ENCODE data around the gene PP2D1.
"Not testable (repeated sequence)": the region's sequence is repeated elsewhere in the genome, so short reads cannot be mapped to it uniquely, and the experiment has no call there.

Gene PP2D1

GRCh38 chr3:20022954-20023622 is 11.0 kb upstream of the PP2D1 start:
- H3K27me3 Mint-ChIP-seq: no peaks in the 10 kb centered on the region
- no peak overlapping the region for H3K27ac Mint-ChIP-seq
- H3K9me3 Mint-ChIP-seq: no peaks in the 10 kb centered on the region
- no peaks in the 10 kb centered on the region for H3K36me3 Mint-ChIP-seq
- H3K4me1 Mint-ChIP-seq: peaks cover 4% of the 10 kb centered on the region
- H3K4me3 Mint-ChIP-seq: no peak overlapping the region

GRCh38 chr3:20016076-20016475 is 4.0 kb upstream of the PP2D1 start:
- H3K36me3 Mint-ChIP-seq, H3K4me1 Mint-ChIP-seq, H3K9me3 Mint-ChIP-seq, H3K27ac Mint-ChIP-seq, H3K27me3 Mint-ChIP-seq, H3K4me3 Mint-ChIP-seq: not testable (repeated sequence)

- H3K36me3 Mint-ChIP-seq: no peaks in the 10 kb centered on the region
- no peaks in the 10 kb centered on the region for H3K27me3 Mint-ChIP-seq
- no peaks in the 10 kb centered on the region for H3K4me1 Mint-ChIP-seq
- no peak overlapping the region for H3K27ac Mint-ChIP-seq
- H3K4me3 Mint-ChIP-seq: no peak overlapping the region
- no peaks in the 10 kb centered on the region for H3K9me3 Mint-ChIP-seq
Measured at GRCh38 chr3:20015525-20015924, 3.5 kb upstream of the PP2D1 start.

DNA sequence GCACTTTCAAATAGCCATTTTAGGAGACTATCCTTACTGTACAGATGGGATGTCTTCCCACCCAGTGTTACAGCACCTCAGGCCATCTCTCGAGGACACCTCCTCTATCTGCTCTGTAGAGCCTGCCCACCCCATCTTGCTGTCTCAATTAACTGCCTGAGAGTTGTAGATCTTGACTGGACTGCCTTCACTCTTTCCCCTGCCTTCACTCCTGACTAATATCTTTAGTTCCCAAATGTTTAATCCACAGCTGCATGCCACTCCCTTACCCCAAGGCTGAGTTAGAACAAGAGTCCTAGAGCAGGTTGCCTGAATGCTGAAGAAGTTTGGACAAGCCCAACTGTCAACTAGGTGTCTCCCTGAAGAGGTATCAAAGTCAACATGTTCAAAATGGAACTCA is 1.3 kb upstream of the PP2D1 start:
- Mint-ChIP-seq H3K4me3 (no peak overlapping the region), H3K4me1 (no peaks in the 10 kb centered on the region), H3K9me3 (no peaks in the 10 kb centered on the region), H3K27me3 (no peaks in the 10 kb centered on the region), H3K36me3 (no peaks in the 10 kb centered on the region), H3K27ac (no peak overlapping the region)

- Mint-ChIP-seq H3K9me3 (no peaks in the 10 kb centered on the region), H3K36me3 (no peaks in the 10 kb centered on the region), H3K4me3 (no peak overlapping the region), H3K27me3 (no peaks in the 10 kb centered on the region), H3K27ac (no peak overlapping the region), H3K4me1 (no peaks in the 10 kb centered on the region)
Measured at GRCh38 chr3:20008646-20009045, 3.4 kb downstream of the PP2D1 start.

DNA sequence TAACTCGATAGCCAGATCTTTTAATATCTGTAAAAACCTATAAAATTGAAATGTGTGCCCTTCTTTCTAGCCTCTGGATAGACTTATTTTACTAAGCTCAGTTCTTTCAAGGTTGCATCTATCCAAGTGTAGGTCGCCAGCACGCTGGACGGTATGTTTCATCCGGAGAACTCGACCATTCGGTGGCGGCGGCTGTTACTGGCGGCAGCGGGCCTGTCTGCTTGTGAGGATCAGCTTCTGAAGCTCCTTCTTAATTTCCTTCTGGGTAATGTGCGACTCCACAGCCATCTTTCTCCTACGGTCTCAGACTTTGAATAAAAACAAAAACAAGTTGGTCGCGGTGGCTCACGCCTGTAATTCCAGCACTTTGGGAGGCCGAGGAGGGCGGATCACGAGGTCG is 4.1 kb downstream of the PP2D1 start:
- Mint-ChIP-seq H3K4me1 (no peaks in the 10 kb centered on the region), H3K27ac (no peak overlapping the region), H3K36me3 (no peaks in the 10 kb centered on the region), H3K27me3 (no peaks in the 10 kb centered on the region), H3K9me3 (no peaks in the 10 kb centered on the region), H3K4me3 (no peak overlapping the region)

DNA sequence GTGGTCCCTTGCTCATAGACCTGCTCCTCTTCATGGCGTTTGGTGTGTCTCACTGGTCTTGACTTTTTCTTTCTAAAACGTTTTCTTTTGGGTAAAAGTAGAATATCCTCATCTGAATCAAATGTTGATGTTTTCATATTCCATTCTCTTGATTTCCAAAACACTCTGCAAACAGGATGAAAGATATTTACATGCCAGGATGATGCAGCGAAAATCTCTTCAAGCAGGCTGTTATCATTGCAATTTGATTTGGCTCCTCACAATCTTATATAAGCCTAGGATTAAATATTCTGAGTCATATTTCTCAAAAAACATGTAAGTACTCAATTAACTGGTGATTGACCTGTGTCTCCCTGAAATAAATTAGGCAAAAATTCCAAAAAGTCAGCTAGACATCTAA is 10.1 kb downstream of the PP2D1 start:
- no peaks in the 10 kb centered on the region for H3K9me3 Mint-ChIP-seq
- H3K4me1 Mint-ChIP-seq: no peaks in the 10 kb centered on the region
- H3K36me3 Mint-ChIP-seq: no peaks in the 10 kb centered on the region
- H3K4me3 Mint-ChIP-seq: no peak overlapping the region
- no peak overlapping the region for H3K27ac Mint-ChIP-seq
- H3K27me3 Mint-ChIP-seq: no peaks in the 10 kb centered on the region

- Mint-ChIP-seq H3K27ac (no peak overlapping the region), H3K4me3 (no peak overlapping the region), H3K27me3 (no peaks in the 10 kb centered on the region), H3K36me3 (peaks cover 2% of the 10 kb centered on the region), H3K9me3 (peaks cover 5% of the 10 kb centered on the region), H3K4me1 (no peaks in the 10 kb centered on the region)
Measured at GRCh38 chr3:19997502-19997901, 14.6 kb downstream of the PP2D1 start.

- Mint-ChIP-seq H3K9me3 (peaks cover 5% of the 10 kb centered on the region), H3K27me3 (no peaks in the 10 kb centered on the region)
Measured at GRCh38 chr3:19994796-19995195, 17.3 kb downstream of the PP2D1 start.

GRCh38 chr3:19988904-19989303 is 23.2 kb downstream of the PP2D1 start:
- H3K4me3 Mint-ChIP-seq, H3K27ac Mint-ChIP-seq, H3K4me1 Mint-ChIP-seq, H3K27me3 Mint-ChIP-seq, H3K9me3 Mint-ChIP-seq: not testable (repeated sequence)
- peaks cover 12% of the 10 kb centered on the region for H3K36me3 Mint-ChIP-seq

More at GRCh38 chr3:19994796-19995195, 17.3 kb downstream of the PP2D1 start:
- Mint-ChIP-seq H3K4me1 (no peaks in the 10 kb centered on the region), H3K4me3 (no peak overlapping the region), H3K27ac (no peak overlapping the region), H3K36me3 (peaks cover 2% of the 10 kb centered on the region)

- no peak overlapping the region for H3K4me3 Mint-ChIP-seq
- no peaks in the 10 kb centered on the region for H3K27me3 Mint-ChIP-seq
- no peaks in the 10 kb centered on the region for H3K9me3 Mint-ChIP-seq
- peaks cover 12% of the 10 kb centered on the region for H3K36me3 Mint-ChIP-seq
- peaks cover 43% of the 10 kb centered on the region for H3K4me1 Mint-ChIP-seq
- H3K27ac Mint-ChIP-seq: no peak overlapping the region
Measured at GRCh38 chr3:19972054-19972453, 40.0 kb downstream of the PP2D1 start.

DNA sequence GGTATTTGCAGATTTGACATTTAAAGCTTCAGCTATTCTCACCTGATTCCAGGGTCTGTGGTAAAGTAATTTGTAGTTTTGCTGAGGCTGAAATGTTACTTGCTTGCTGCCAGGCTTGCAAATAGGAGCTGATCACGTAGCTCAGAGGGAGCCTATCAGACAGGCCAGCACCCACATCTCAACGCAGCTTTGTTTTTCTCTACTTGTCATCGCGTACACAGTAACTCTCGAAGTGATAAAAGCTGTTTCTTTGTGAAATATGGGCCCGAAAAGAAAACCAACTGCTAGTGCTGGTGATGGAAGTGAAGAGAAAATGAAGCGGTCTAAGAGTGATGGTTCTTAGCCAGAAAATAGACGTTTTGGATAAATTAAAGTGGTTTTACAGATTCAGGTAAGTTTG is 41.7 kb downstream of the PP2D1 start:
- H3K4me3 Mint-ChIP-seq: no peak overlapping the region
- peaks cover 14% of the 10 kb centered on the region for H3K36me3 Mint-ChIP-seq
- peak overlapping the region; percentile 57 for H3K27ac Mint-ChIP-seq
- peaks cover 60% of the 10 kb centered on the region for H3K4me1 Mint-ChIP-seq
- H3K9me3 Mint-ChIP-seq: no peaks in the 10 kb centered on the region
- no peaks in the 10 kb centered on the region for H3K27me3 Mint-ChIP-seq

GRCh38 chr3:19967812-19968211 is 44.3 kb downstream of the PP2D1 start:
- Mint-ChIP-seq H3K36me3 (peaks cover 11% of the 10 kb centered on the region), H3K9me3 (no peaks in the 10 kb centered on the region), H3K27ac (peak overlapping the region; percentile 81), H3K4me1 (peaks cover 76% of the 10 kb centered on the region), H3K27me3 (no peaks in the 10 kb centered on the region), H3K4me3 (no peak overlapping the region)

DNA sequence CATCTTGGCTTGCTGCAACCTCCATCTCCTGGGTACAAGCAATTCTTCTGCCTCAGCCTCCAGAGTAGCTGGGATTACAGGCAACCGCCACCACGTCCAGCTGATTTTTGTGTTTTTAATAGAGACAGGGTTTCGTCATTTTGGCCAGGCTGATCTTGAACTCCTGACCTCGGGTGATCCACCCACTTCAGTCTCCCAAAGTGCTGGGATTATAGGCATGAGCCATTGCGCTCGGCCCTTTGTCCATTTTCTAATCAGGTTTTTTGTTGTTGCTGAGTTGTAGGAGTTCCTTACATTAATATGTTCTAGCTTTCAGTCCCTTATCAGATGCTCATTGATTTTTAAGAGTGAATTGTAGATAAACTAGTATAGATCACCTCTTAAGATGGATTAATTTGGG is 44.9 kb downstream of the PP2D1 start:
- H3K36me3 Mint-ChIP-seq: peaks cover 8% of the 10 kb centered on the region
- H3K4me3 Mint-ChIP-seq: no peak overlapping the region
- H3K4me1 Mint-ChIP-seq: peaks cover 76% of the 10 kb centered on the region
- no peaks in the 10 kb centered on the region for H3K27me3 Mint-ChIP-seq
- no peak overlapping the region for H3K27ac Mint-ChIP-seq
- no peaks in the 10 kb centered on the region for H3K9me3 Mint-ChIP-seq

- H3K27ac Mint-ChIP-seq: no peak overlapping the region
- H3K4me1 Mint-ChIP-seq: peaks cover 88% of the 10 kb centered on the region
- no peak overlapping the region for H3K4me3 Mint-ChIP-seq
- H3K36me3 Mint-ChIP-seq: peaks cover 12% of the 10 kb centered on the region
- H3K9me3 Mint-ChIP-seq: no peaks in the 10 kb centered on the region
- H3K27me3 Mint-ChIP-seq: no peaks in the 10 kb centered on the region
Measured at GRCh38 chr3:19961960-19962359, 50.1 kb downstream of the PP2D1 start.

GRCh38 chr3:19960696-19961095 is 51.4 kb downstream of the PP2D1 start:
- H3K27ac Mint-ChIP-seq: no peak overlapping the region
- H3K9me3 Mint-ChIP-seq: no peaks in the 10 kb centered on the region
- H3K4me1 Mint-ChIP-seq: peaks cover 82% of the 10 kb centered on the region
- no peaks in the 10 kb centered on the region for H3K27me3 Mint-ChIP-seq
- H3K36me3 Mint-ChIP-seq: peaks cover 9% of the 10 kb centered on the region
- no peak overlapping the region for H3K4me3 Mint-ChIP-seq

GRCh38 chr3:19959505-19959904 is 52.6 kb downstream of the PP2D1 start:
- no peaks in the 10 kb centered on the region for H3K27me3 Mint-ChIP-seq
- no peaks in the 10 kb centered on the region for H3K9me3 Mint-ChIP-seq
- peaks cover 13% of the 10 kb centered on the region for H3K36me3 Mint-ChIP-seq
- H3K27ac Mint-ChIP-seq: no peak overlapping the region
- H3K4me3 Mint-ChIP-seq: no peak overlapping the region
- H3K4me1 Mint-ChIP-seq: peaks cover 84% of the 10 kb centered on the region
